GM18870 (cell line): ENCODE data around the gene PCDH1.

ENCODE experiments used
- ATAC-seq: cut with Tn5 transposase; IDR thresholded peaks from one replicate; pipeline ENCODE4 v1.9.1; 2021; ENCODE audit warnings: moderate library complexity; ENCODE audit not compliant: unreplicated experiment

PCDH1 gene

DNA sequence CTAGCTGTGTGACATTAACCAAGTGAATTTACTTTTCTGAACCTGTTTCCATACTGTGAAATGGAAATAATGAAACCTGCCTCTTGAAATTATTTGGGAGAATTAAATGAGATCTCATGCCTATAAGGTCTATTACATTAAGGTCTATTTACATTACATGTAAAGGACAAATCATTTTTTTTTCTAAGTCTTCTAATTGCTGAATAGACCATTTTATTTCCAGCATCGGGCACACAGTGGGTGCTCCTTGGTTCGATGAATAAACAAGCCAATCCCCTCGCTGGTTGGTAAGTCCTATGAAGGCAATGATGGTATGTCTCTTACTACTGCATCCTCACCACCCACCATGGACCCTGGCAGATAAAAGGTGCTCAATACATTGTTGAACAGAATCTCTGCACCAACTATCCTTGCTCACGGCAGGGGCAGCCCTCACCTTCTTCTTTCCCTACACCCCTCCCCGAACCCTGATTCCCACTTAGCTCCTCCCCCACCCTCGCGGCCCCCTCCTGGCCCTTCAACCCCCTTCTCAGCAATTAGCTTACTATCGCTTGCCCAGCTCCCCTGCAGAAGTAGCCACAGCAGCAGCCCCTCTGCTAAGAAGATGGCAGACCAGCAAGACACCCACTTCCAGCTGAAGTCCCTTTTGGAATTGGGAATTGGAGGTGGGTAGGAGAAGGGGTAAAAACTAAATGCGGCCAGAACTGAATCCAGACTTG is 3.0 kb downstream of the PCDH1 start:
- no peak for ATAC-seq

GRCh38 chr5:141874262-141874964 is 3.8 kb downstream of the PCDH1 start:
- no peak for ATAC-seq

- ATAC-seq, result no peak
Observed at GRCh38 chr5:141873933-141874261, 4.3 kb downstream of the PCDH1 start.

DNA sequence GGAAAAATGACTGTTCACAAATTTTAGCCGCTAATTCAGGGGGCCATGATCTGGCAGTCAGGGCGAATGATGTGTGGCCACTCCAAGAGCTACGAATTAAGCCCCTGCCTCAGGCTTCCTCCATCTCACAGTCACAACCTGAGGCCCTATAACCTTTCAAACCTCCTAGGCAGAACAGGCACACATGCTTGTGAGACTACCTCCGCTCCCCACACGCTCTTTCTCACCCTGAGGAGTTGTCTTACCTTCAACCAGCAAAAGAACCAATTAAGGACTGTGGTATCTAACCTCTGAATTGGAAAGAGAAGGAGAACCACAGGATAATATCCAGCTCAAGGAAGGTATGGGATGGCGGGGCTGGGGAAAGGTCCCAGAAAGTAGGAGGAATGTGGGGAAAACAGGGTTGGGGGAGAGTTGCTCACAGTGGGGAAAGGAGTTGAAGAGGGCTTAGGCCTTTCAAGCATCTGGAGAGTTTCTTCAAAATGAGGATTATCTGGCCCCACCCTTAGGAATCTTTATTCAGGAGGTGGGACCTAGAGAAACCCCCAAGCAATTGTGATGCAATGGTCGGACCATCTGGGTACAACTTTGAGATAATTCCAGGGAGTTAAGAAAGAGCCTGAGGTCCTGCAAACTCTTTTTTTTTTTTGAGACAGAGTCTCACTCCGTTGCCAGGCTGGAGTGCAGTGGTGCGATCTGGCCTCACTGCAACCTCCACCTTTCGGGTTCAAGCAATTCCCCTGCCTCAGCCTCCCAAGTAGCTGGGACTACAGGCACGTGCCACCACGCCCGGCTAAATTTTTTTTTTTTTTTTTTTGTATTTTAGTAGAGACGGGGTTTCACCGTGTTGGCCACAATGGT is 5.5 kb downstream of the PCDH1 start:
- ATAC-seq, result no peak

GRCh38 chr5:141871870-141872269 is 6.3 kb downstream of the PCDH1 start:
- ATAC-seq, result no peak

DNA sequence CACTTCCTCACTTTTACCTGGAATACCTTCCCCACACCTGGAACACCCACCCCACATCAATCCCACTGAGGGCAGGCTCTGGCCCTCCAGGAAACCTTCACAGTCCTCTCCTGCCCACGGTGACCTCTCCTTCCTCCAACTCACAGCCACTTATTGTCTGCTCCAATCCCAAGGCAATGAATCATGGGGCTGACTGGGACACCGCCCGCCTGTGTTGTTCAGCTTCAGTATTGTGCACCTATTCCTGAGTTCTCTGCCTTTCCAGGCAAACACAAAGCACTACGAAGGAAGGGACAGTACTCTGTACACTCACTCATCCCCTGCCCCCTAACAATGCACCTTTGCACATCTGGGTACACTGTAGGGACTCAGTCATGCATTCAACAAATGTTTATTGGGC is 7.3 kb downstream of the PCDH1 start:
- no peak for ATAC-seq

GRCh38 chr5:141870228-141870627 is 8.0 kb downstream of the PCDH1 start:
- ATAC-seq, result no peak

- no peak for ATAC-seq
Observed at GRCh38 chr5:141869514-141869913, 8.7 kb downstream of the PCDH1 start.

GRCh38 chr5:141869040-141869439 is 9.2 kb downstream of the PCDH1 start:
- no peak for ATAC-seq

DNA sequence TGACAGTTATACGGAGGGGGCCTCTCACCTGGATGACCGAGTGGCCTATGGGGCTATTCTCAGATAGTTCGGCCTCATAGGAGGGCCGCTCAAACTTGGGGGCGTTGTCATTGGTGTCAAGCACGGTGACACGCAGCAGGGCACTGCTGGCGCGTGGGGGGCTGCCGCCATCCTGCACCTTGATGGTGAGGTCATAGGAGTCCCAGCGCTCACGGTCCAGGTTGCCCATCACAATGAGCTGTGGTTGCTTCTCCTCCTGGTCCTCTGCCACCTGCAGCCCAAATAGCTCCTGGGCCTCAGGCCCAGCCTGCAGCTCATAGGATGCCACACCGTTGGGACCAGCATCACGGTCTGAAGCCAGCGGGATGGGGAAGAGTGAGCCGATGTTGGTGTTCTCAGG is 9.7 kb downstream of the PCDH1 start:
- no peak for ATAC-seq

DNA sequence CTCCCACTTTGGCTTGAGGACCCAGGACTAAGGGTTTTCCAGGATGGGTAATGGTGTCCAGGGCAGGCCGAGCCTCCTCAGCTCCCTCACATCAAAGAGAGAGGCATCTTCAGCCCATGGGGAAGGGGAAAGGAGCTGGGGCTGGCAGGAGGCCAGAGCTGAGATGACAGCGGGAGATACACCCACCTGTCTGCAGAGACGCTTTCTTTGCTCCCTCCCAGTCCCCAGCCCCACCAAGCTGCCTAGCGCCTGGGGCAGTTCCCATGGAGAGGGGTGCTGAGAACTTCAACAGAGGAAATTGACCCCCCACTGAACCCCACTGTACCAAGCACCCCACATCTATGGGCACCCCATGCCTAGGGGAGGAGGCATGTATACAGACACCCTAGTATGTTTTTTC is 10.6 kb downstream of the PCDH1 start:
- ATAC-seq, result no peak

DNA sequence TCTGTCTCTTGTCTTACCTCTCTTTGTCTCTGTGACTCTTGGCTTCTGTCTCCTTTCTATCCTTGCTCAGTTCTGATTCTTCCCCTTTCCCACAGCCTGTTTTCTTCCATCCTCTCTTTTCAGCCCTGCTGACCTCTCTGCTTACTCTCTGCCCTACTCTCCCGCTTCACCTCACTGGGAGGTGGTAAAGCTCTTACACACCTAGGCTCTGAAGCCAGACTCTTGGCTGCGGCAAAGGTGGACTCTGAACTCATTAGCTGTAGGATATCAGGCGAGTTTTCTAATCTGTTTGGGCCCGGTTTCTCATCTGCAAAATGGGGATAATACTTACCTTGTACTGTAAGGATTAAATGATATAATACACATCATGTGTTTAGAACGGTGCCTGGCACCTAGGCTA is 11.1 kb downstream of the PCDH1 start:
- no peak for ATAC-seq

DNA sequence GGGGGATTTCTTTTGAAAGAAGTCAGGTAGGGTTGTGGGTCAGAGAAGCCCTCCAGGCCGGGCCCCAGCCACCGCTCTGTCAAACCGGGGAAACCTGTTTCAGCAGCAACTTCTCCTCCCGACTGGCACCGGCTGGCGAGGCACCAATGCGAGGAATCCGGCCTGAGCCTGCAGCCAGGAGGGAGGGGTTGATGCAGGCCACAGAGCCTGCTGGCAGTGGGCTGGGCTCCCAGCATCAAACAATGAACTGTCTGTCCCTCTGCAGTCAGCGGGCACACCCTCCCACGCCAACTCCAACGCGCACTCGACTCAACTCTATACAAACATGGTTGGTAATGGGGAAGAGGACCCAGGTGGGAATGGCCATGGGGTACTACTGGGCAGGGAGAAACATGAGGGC is 12.1 kb downstream of the PCDH1 start:
- ATAC-seq, result no peak

DNA sequence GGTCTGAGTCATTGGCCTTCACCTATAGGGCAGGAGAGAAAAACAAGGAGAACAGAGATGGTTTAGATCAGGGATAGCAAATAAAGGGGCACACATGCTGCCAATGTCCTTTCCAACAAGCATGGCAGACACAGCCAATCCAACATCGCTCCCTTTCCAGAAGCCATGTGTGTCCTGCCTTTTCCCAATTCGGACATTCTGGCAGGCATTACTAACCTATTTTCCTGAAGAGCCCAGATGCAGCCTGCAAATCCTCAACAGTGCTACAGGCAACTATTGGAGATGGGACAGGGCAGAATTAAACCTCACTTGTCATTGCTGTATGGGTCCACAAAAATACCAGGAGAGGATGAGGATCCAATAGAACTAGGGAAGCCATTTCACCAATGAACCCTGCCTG is 12.8 kb downstream of the PCDH1 start:
- no peak for ATAC-seq

DNA sequence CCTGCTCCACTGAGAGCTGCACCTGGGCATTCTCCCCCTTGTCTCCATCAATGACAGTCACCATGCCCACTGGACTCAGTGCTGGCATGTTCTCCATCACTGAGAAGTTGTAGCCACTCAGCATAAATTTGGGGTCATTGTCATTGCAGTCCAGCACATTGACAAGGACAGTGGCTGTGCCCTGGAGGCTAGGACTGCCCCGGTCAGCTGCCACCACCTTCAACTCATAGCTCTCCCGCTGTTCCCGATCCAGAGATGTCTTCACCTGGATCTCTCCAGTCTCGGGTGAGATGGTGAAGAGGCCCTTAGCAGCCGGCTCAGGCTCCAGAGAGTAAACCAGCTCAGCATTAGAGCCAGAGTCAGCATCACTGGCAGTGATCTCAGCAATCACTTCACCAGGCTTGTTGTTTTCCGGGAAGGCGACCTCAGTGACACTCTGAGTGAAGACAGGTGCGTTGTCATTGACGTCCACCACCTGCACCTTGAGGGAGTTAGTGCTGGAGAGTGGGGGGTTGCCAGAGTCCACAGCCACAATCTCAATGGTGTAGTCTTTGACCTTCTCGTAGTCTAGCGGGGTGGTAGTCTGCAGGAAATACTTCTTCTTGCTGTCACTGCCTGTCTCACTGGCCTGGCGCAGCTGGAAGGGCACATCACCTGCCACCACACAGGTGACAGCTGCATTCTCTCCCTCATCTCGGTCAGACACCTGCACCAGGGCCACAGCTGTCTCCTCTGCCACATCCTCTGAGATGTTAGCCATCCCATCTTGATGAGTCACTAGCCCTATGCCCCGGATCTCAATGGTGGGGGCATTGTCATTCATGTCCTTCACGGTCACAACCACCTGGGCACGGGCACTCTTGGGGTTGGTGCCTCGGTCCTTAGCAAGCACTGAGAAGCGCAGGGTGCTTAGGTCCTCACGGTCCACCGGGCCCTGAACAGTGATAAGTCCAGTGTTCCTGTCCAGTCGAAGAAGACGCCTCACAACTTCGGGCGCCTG is 13.5 kb downstream of the PCDH1 start:
- no peak for ATAC-seq

GRCh38 chr5:141863569-141864178 is 14.5 kb downstream of the PCDH1 start:
- ATAC-seq, result no peak

GRCh38 chr5:141862936-141863543 is 15.2 kb downstream of the PCDH1 start:
- no peak for ATAC-seq

- ATAC-seq, result no peak
Observed at GRCh38 chr5:141861194-141861593, 17.0 kb downstream of the PCDH1 start.

GRCh38 chr5:141858079-141858765 is 20.0 kb downstream of the PCDH1 start:
- ATAC-seq, result no peak
